Naive thymus-derived CD4-positive, alpha-beta T cell (primary cell): ENCODE results near the gene NID1. TPM values are rescaled to one million over a fixed set of nuclear protein-coding genes. Genes with fewer than 3 reads are reported as not detected.

ENCODE experiments used
- ATAC-seq: fragments of 150-1000 bp; cut with Tn5 transposase; 2 replicates; pipeline ENCODE4 v1.10.0; 2021; ENCODE audit warnings: mild to moderate bottlenecking, moderate library complexity
- CTCF ChIA-PET: fragments of 350-600 bp; sonication (Branson Sonifier 250); formaldehyde crosslinking; loops from one replicate; lab custom pipeline; 2021; ENCODE audit warnings: antibody characterized with exemption; lab: Charles Lee
- POLR2A ChIA-PET: fragments of 350-600 bp; sonication (Branson Sonifier 250); formaldehyde crosslinking; loops from one replicate; lab custom pipeline; 2021; ENCODE audit warnings: antibody characterized with exemption, inconsistent platforms; lab: Charles Lee
- DNase-seq, 9 donors: peaks; one replicate each; pipeline versions ENCODE4 v3.0.0 to v3.0.0-alpha.2; 2020 to 2022; ENCODE audit warnings: mixed read lengths in 1 of 9
- H3K27ac ChIP-seq: one replicate; pipeline ENCODE4 v1.7.0; 2013; ENCODE audit warnings: mild to moderate bottlenecking, low read depth, low read length, moderate library complexity
- H3K27me3 ChIP-seq, 2 donors: one replicate each; pipeline ENCODE4 v1.7.0; 2013; ENCODE audit warnings: low read length in 2 of 2, mild to moderate bottlenecking in 2 of 2, moderate library complexity in 2 of 2; ENCODE audit not compliant: control insufficient read depth in 2 of 2, insufficient read depth in 2 of 2
- H3K36me3 ChIP-seq, 3 experiments: 1 replicate in 2 of 3; 2 replicates in 1 of 3; pipeline ENCODE4 v1.7.0; 2013; ENCODE audit warnings: low read length in 3 of 3, mild to moderate bottlenecking in 3 of 3, moderate library complexity in 1 of 3; ENCODE audit not compliant: insufficient read depth in 3 of 3, control insufficient read depth in 2 of 3
- H3K4me1 ChIP-seq, 2 donors: one replicate each; pipeline ENCODE4 v1.7.0; 2013; ENCODE audit warnings: low read length in 2 of 2, mild to moderate bottlenecking in 2 of 2, moderate library complexity in 1 of 2; ENCODE audit not compliant: control insufficient read depth in 2 of 2, insufficient read depth in 2 of 2
- H3K4me3 ChIP-seq: 2 replicates; pipeline ENCODE4 v1.7.0; 2013; ENCODE audit warnings: mild to moderate bottlenecking, low read length
- H3K9me3 ChIP-seq, 3 experiments: 1 replicate in 2 of 3; 2 replicates in 1 of 3; pipeline ENCODE4 v1.7.0; 2013; ENCODE audit warnings: low read length in 3 of 3; ENCODE audit not compliant: control insufficient read depth in 2 of 3
- H3K27ac Mint-ChIP-seq, 9 donors: one replicate each; pipeline ENCODE4 v1.8.0; 2020 to 2022; ENCODE audit warnings: mixed read lengths in 9 of 9, mild to moderate bottlenecking in 8 of 9, moderate library complexity in 5 of 9, inconsistent platforms in 2 of 9
- H3K27me3 Mint-ChIP-seq, 5 donors: one replicate each; pipeline ENCODE4 v1.8.0; 2021 to 2022; ENCODE audit warnings: mixed read lengths in 5 of 5, mild to moderate bottlenecking in 1 of 5
- H3K36me3 Mint-ChIP-seq, 5 donors: one replicate each; pipeline ENCODE4 v1.8.0; 2020 to 2022; ENCODE audit warnings: mixed read lengths in 5 of 5, mild to moderate bottlenecking in 3 of 5, inconsistent platforms in 1 of 5
- H3K4me1 Mint-ChIP-seq, 7 donors: one replicate each; pipeline ENCODE4 v1.8.0; 2020 to 2022; ENCODE audit warnings: mixed read lengths in 7 of 7, mild to moderate bottlenecking in 3 of 7, inconsistent platforms in 1 of 7
- H3K4me3 Mint-ChIP-seq, 10 donors: one replicate each; pipeline ENCODE4 v1.8.0; 2020 to 2022; ENCODE audit warnings: mild to moderate bottlenecking in 10 of 10, mixed read lengths in 10 of 10, moderate library complexity in 6 of 10, inconsistent platforms in 2 of 10
- H3K9me3 Mint-ChIP-seq, 11 donors: one replicate each; pipeline ENCODE4 v1.8.0; 2020 to 2022; ENCODE audit warnings: mixed read lengths in 11 of 11, mild to moderate bottlenecking in 4 of 11, inconsistent platforms in 1 of 11, moderate library complexity in 1 of 11
- intact Hi-C, 2 donors: fragments of 100-400 bp; cut with micrococcal nuclease; formaldehyde crosslinking; loops; one replicate each; pipeline ENCODE4 v1.15.1; 2023
- polyA plus RNA-seq, 2 donors: library from polyadenylated mRNA; unstranded; fragments of 300-500 nt; fragmentation: Illumina TruSeq; gene quantifications; one replicate each; pipeline ENCODE4 v1.2.3, GENCODE V29; 2021
- total RNA-seq, 6 experiments: library from RNA in 5 of 6; stranded (reverse) in 5 of 6; gene quantifications; 1 replicate in 5 of 6; 2 replicates in 1 of 6; pipeline ENCODE4 v1.2.3 and lab custom pipeline; 2021 to 2026

NID1 gene
- total and polyA plus RNA-seq, 7 experiments from 2014 or later, result 0.11 to 6.2 (median 0.22) TPM; not detected in 2

DNA sequence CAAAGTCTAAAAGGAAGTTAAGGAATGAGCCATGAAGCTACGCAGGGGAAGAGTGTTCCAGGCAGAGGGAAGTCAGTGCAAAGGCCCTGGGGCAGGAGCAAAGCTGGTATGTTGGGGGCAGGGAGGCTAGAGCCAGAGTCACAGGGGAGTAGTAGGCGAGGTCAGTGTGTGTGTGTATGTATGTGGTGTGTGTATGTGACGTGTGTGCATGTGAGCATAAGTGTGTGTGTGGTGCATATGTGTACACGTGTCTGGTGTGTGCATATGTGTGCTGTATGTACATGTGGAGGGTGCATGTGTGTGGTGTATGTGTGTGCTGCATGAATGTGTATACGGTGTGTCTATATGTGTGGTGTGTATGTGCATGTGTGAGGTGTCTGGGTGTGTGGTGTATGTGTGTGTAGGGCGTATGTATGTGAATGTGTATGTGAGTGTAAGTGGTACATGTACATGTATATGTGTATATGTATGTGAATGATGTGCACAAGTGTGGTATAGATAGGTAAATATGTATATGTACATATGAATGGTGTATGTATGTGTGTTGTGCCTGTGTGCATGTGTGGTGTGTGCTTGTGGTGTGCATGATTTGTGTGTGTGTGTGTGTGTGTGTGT is 20.8 kb upstream of the NID1 start:
- Histone ChIP-seq H3K9me3 (no peaks in the 10 kb centered on the region), H3K36me3 (no peaks in the 10 kb centered on the region), H3K4me3 (no peak overlapping the region), H3K27ac (no peak overlapping the region), H3K27me3 (no peaks in the 10 kb centered on the region), H3K4me1 (no peaks in the 10 kb centered on the region)
- intact Hi-C loops, result no loop called here
- no peak for DNase-seq
- H3K9me3 Mint-ChIP-seq, result peaks cover 0 to 10% (median 2%) of the 10 kb centered on the region in 11 donors
- ChIA-PET CTCF (no interaction called here), POLR2A (no interaction called here)
- ATAC-seq, result peak; percentile 24
- no peak overlapping the region for H3K4me3 Mint-ChIP-seq
- H3K36me3 Mint-ChIP-seq, result no peaks in the 10 kb centered on the region
- peaks cover 0 to 2% (median 0%) of the 10 kb centered on the region in 7 donors for H3K4me1 Mint-ChIP-seq
- H3K27me3 Mint-ChIP-seq, result peaks cover 0 to 8% (median 4%) of the 10 kb centered on the region in 5 donors
- no peak overlapping the region for H3K27ac Mint-ChIP-seq

- ChIA-PET POLR2A (no interaction called here), CTCF (no interaction called here)
- DNase-seq (no peak), ATAC-seq (no peak)
- intact Hi-C loops, result no loop called here
- H3K36me3 ChIP-seq, result no peaks in the 10 kb centered on the region
- peaks cover 0 to 8% (median 4%) of the 10 kb centered on the region in 5 donors for H3K27me3 Mint-ChIP-seq
- H3K4me3 Mint-ChIP-seq, result no peak overlapping the region
- no peaks in the 10 kb centered on the region for H3K27me3 ChIP-seq
- H3K4me1 ChIP-seq, result no peaks in the 10 kb centered on the region
- no peak overlapping the region for H3K27ac Mint-ChIP-seq
- H3K9me3 ChIP-seq, result no peaks in the 10 kb centered on the region
- H3K27ac ChIP-seq, result no peak overlapping the region
- no peaks in the 10 kb centered on the region for H3K4me1 Mint-ChIP-seq
- H3K4me3 ChIP-seq, result no peak overlapping the region
- peaks cover 0 to 12% (median 2%) of the 10 kb centered on the region in 11 donors for H3K9me3 Mint-ChIP-seq
- no peaks in the 10 kb centered on the region for H3K36me3 Mint-ChIP-seq
These were observed 19.5 kb upstream of the NID1 start for GRCh38 chr1:236084386-236084730.

DNA sequence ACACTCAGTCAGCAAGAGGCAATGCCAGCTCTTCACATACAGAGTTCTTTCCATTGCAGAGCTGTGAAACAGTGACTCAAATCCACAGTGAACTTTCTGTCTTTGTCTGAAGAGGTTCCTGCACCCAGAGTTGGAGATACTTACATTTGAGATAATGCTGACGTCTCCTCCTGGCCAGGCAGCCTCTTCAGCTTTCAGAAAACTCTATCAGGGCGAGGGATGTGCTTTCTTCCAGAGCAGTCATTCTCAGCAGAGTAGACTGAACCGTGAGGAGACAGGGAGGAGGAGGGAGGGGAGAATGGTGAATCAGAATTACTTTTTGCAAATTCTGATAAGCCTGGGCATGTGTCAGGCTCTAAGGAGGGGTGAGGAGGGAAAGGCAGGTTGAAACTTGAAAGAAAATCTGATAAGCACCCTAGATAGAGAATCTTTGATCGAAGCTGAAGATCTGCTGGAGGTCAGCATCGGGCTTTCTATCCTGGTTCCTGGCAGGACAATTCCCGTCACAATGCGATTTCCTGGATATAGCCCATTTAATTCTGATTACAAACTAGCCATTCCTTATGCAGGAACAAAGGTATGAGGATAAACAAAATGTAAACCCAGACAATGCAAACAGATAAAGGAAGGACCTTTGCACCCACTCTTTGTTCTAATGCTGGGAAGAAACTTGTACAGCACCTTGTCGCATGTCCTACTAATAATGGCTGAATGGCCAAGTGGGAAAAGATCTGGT is 18.9 kb upstream of the NID1 start:
- peaks cover 0 to 9% (median 2%) of the 10 kb centered on the region in 11 donors for H3K9me3 Mint-ChIP-seq
- intact Hi-C loops, result no loop called here
- H3K27me3 Mint-ChIP-seq, result peaks cover 0 to 8% (median 4%) of the 10 kb centered on the region in 5 donors
- H3K27ac ChIP-seq, result no peak overlapping the region
- POLR2A ChIA-PET, result no interaction called here
- H3K4me1 ChIP-seq, result no peaks in the 10 kb centered on the region
- H3K36me3 Mint-ChIP-seq, result no peaks in the 10 kb centered on the region
- CTCF ChIA-PET, result no interaction called here
- no peak for DNase-seq
- H3K4me1 Mint-ChIP-seq, result no peaks in the 10 kb centered on the region
- H3K36me3 ChIP-seq, result no peaks in the 10 kb centered on the region
- no peak overlapping the region for H3K4me3 ChIP-seq
- no peaks in the 10 kb centered on the region for H3K9me3 ChIP-seq
- no peak overlapping the region for H3K27ac Mint-ChIP-seq
- H3K4me3 Mint-ChIP-seq, result no peak overlapping the region
- no peaks in the 10 kb centered on the region for H3K27me3 ChIP-seq
- no peak for ATAC-seq

GRCh38 chr1:236082526-236082925 is 17.6 kb upstream of the NID1 start:
- intact Hi-C loops, result no loop called here
- H3K27ac Mint-ChIP-seq, result no peak overlapping the region
- Histone ChIP-seq H3K27ac (no peak overlapping the region), H3K4me1 (no peaks in the 10 kb centered on the region), H3K4me3 (no peak overlapping the region), H3K9me3 (no peaks in the 10 kb centered on the region), H3K36me3 (no peaks in the 10 kb centered on the region), H3K27me3 (no peaks in the 10 kb centered on the region)
- H3K4me1 Mint-ChIP-seq, result no peaks in the 10 kb centered on the region
- peaks cover 0 to 5% (median 2%) of the 10 kb centered on the region in 5 donors for H3K27me3 Mint-ChIP-seq
- CTCF ChIA-PET, result interaction anchor here (0.6 kb wide), 1 partner anchor 567 kb away, joined by 3 read pairs; no protein-coding TSS in a partner anchor
- no peak for ATAC-seq
- no peaks in the 10 kb centered on the region for H3K36me3 Mint-ChIP-seq
- no peak for DNase-seq
- H3K4me3 Mint-ChIP-seq, result no peak overlapping the region
- H3K9me3 Mint-ChIP-seq, result peaks cover 0 to 6% (median 1%) of the 10 kb centered on the region in 11 donors
- POLR2A ChIA-PET, result no interaction called here

DNA sequence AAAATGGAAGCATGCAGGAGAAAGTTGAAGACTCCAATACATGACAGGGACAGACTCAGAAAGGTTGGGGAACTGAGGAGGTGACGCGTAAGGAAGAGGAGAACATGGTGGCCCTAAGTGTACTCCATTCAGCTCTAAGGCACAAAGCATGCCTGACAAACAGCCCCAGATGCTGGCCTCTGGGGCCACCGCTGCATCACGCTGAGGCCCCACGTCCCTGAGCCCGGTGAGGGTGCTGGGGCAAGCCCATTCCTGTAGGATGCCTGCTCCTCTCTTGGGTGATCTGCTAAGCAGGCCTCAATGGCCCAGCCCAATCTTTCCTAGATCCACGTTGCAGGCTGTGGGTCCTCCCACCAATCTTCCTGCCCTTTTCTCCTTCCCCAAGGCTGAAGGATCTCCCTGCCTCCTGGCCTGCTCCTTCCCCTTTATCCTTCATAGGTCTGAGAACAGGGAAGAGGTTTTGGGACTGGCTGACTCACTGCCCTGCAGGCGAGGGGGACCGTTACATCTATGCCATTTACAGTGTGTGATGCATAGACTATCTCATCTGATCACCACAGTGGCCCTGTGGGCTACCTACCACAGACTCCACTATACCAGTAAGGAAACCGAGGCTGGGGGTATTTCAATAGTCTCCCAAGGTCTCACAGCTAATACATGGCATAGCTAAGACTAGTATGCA is 16.8 kb upstream of the NID1 start:
- ATAC-seq, result no peak
- Histone ChIP-seq H3K4me1 (no peaks in the 10 kb centered on the region), H3K9me3 (no peaks in the 10 kb centered on the region), H3K27me3 (no peaks in the 10 kb centered on the region), H3K27ac (no peak overlapping the region), H3K36me3 (no peaks in the 10 kb centered on the region), H3K4me3 (no peak overlapping the region)
- Mint-ChIP-seq H3K4me3 (no peak overlapping the region), H3K27me3 (peaks cover 0 to 4% (median 3%) of the 10 kb centered on the region in 5 donors), H3K27ac (no peak overlapping the region), H3K4me1 (no peaks in the 10 kb centered on the region), H3K36me3 (no peaks in the 10 kb centered on the region), H3K9me3 (peaks cover 0 to 6% (median 0%) of the 10 kb centered on the region in 11 donors)
- CTCF ChIA-PET, result interaction anchor here (0.6 kb wide), 1 partner anchor 566 kb away, joined by 3 read pairs; no protein-coding TSS in a partner anchor
- intact Hi-C loops, result no loop called here
- DNase-seq, result no peak
- POLR2A ChIA-PET, result no interaction called here

DNA sequence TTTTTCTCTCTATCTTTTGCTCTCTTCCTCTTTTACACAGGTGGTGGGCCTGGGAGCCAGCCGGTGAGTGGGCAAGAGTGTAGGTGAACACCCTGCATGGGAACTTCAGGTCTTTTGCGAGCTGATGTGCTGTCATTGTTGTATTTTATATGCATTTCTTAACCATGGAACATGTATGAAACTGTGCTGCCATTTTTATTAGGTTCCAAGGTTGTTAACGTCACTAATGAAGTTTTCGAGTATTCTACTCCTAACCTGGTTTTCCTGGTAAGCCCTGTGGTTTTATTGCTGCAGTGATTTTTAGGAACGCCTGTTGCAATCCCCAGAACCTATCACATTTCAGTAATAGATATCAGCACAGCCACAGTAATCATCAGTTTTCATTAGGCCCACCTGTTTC is 14.8 kb upstream of the NID1 start:
- H3K9me3 ChIP-seq, result no peaks in the 10 kb centered on the region
- H3K4me3 ChIP-seq, result no peak overlapping the region
- Mint-ChIP-seq H3K4me3 (no peak overlapping the region), H3K27me3 (peaks cover 0 to 16% (median 0%) of the 10 kb centered on the region in 5 donors), H3K9me3 (peaks cover 0 to 6% (median 0%) of the 10 kb centered on the region in 11 donors), H3K27ac (peak overlapping the region in 1 of 9 donors; percentile 5), H3K4me1 (no peaks in the 10 kb centered on the region), H3K36me3 (no peaks in the 10 kb centered on the region)
- ATAC-seq (no peak), DNase-seq (no peak)
- no peaks in the 10 kb centered on the region for H3K36me3 ChIP-seq
- ChIA-PET POLR2A (no interaction called here), CTCF (no interaction called here)
- no peaks in the 10 kb centered on the region for H3K27me3 ChIP-seq
- no peaks in the 10 kb centered on the region for H3K4me1 ChIP-seq
- intact Hi-C loops, result no loop called here
- no peak overlapping the region for H3K27ac ChIP-seq
